PC-9 (cell line): ENCODE results near the gene NFAM1.

ENCODE experiments used
- CTCF ChIP-seq: fragments of 200-600 bp; sonication (generic); conservative IDR thresholded peaks from 2 replicates; pipeline ENCODE4 v1.6.1; 2017; ENCODE audit warnings: mixed run types, antibody characterized with exemption, mild to moderate bottlenecking, moderate library complexity
- EZH2 ChIP-seq: fragments of 200-600 bp; sonication (generic); IDR thresholded peaks from 2 replicates; pipeline ENCODE4 v1.8.0; 2017; ENCODE audit warnings: antibody characterized with exemption, low read depth

DNA sequence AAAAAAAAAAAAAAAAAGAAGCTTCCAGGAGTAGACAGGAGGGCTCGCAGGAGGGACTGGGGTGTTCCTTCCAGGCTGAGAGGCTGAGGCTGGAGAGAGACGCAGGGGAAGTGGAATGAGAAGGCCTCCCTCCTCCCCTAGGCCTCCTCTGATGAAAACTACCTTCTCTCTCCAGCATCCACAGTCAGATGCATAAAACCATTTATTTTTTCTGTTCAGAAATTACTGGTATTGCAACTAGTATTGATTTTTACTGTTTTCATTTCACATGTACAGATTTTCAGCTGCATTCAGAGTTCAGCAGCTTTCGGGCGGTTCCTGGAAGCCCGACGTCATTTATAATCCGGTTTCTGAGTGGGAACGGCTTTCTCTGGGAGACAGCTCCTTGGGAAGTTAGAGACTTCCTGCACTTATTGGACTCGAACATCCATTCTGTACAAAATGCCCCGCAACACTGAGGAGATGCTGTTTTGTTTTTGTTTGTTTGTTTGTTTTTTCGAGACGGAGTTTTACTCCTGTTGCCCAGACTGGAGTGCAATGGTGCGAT lies 6.9 kb upstream of the NFAM1 start:
- no peak for TF ChIP-seq CTCF
- TF ChIP-seq EZH2: no peak
